ENCODE measurements around the gene ANKLE2. TPM values are rescaled to one million over a fixed set of nuclear protein-coding genes. Genes with fewer than 3 reads are reported as not detected.

Gene ANKLE2
- total RNA-seq: 10 to 100 TPM; 77.1 to 86.1 TPM

GRCh38 chr12:132761032-132761920 lies at the start of gene ANKLE2:
ANKLE2 (minus strand) TSS chr12:132761832; CDS start chr12:132761798, 34 bp downstream.

GRCh38 chr12:132710405-132711079 lies 51.1 kb downstream of the ANKLE2 start, which contains the start of gene PGAM5:
PGAM5 (plus strand) TSS chr12:132710842; CDS start chr12:132710877, 35 bp downstream.

GRCh38 chr12:132687211-132688164 lies 74.1 kb downstream of the ANKLE2 start, which contains the start of the genes POLE and PXMP2:
POLE (minus strand) TSS chr12:132687342; CDS start chr12:132687315, 27 bp downstream.
PXMP2 (plus strand) TSS chr12:132687587; CDS start chr12:132687671, 84 bp downstream.

Other genes starting within 250 kb of the ANKLE2 start
- not detected for gene LRCOL1, start 151.2 kb downstream of the ANKLE2 start, total RNA-seq
- not detected for gene P2RX2, start 143.1 kb downstream of the ANKLE2 start, total RNA-seq
- gene POLE, start 74.5 kb downstream of the ANKLE2 start, total RNA-seq: 100 to 1,000 TPM; 118 to 132 TPM
- gene PXMP2, start 74.2 kb downstream of the ANKLE2 start, total RNA-seq: 10 to 100 TPM; 32.6 to 33.2 TPM
- 10 to 100 TPM; 36.9 to 38.8 TPM for gene PGAM5, start 51.0 kb downstream of the ANKLE2 start, total RNA-seq
- 10 to 100 TPM; 51.1 to 52.2 TPM for gene GOLGA3, start 67.0 kb upstream of the ANKLE2 start, total RNA-seq
- 10 to 100 TPM; 88.5 to 93.7 TPM for gene CHFR, start 125.8 kb upstream of the ANKLE2 start, total RNA-seq
- gene ZNF605, start 194.5 kb upstream of the ANKLE2 start, total RNA-seq: 10 to 100 TPM; 11.3 to 11.7 TPM
- gene ZNF26, start 224.5 kb upstream of the ANKLE2 start, total RNA-seq: 10 to 100 TPM; 20.3 to 21.8 TPM